Measurements from ENCODE around the gene SPOCK1.
"Not testable (repeated sequence)": the region's sequence is repeated elsewhere in the genome, so short reads cannot be mapped to it uniquely, and the experiment has no call there.

SPOCK1 gene

DNA sequence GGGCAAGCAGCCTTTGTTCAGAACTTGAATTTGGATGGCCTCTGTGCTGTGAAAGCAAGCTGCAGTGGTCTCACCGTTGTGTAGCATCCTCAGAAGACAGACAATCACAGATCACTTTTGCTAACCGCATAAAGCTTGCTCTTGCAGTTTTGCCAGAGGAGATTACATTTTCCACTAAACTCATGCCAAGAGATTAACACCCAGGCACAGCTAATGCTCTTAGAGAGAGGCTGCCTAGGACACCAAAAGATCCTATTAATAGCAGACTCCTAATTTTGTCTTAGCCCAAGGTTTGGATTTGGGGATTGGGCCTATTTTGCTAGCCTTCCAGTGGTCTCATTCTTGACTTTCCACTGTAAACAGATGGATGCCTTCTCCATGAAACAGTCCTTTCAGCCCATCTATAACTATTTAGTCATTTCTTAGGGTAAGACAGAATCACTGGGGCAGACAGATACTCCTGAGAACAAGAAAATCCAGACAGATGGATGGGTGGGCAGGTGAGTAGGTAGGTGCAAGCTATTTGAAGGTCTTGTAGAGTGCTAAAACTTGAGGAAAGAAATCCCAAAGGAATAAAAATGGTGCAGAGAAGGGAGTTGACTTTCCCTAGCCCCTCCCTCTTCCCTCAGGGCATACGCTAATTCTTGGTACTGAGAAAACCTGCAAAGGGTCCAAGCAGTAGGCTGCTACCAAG is 506.2 kb downstream of the SPOCK1 start:
- no peak for DNase-seq

- DNase-seq, result no peak
These were observed 513.2 kb downstream of the SPOCK1 start for GRCh38 chr5:136985785-136986475.

GRCh38 chr5:136984772-136985446 is 514.2 kb downstream of the SPOCK1 start:
- no peak for DNase-seq

- no peak for DNase-seq
These were observed 517.2 kb downstream of the SPOCK1 start for GRCh38 chr5:136981936-136982335.

- DNase-seq, result no peak
These were observed 520.0 kb downstream of the SPOCK1 start for GRCh38 chr5:136979131-136979530.

DNA sequence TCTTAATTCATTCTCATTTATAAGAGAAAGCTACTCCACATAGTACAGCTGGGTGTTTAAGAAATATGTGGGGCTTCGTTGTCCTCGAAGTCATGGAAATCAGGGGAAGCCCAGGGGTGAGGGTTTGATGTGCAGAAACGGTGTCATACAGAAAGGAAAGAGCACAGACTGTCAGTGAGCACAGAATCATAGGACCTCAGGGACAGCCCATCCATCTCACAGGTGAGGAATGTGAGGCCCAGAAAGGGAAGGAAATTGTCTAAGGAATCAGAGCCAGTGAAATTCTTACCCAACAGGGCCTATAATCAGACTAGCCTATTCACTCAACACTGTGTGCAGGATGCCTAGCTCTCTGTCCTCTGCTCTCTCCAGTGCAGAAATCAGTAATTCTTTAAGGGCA is 535.6 kb downstream of the SPOCK1 start:
- DNase-seq, result no peak

GRCh38 chr5:136957428-136957827 is 541.7 kb downstream of the SPOCK1 start:
- no peak for DNase-seq

DNA sequence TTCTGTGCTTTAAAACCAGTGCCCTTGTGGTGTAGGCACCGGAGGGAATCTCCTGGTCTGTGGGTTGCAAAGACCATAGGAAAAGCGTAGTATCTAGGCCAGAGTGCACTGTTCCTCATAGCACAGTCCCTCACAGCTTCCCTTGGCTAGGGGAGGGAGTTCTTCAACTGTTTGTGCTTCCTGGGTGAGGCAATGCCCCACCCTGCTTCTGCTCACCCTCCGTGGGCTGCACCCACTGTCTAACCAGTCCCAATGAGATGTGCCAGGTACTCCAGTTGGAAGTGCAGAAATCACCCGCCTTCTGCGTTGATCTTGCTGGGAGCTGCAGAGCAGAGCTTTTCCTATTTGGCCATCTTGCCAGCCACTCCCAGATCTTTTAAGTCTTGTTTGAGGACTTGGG is 545.0 kb downstream of the SPOCK1 start:
- not testable (repeated sequence) for DNase-seq

DNA sequence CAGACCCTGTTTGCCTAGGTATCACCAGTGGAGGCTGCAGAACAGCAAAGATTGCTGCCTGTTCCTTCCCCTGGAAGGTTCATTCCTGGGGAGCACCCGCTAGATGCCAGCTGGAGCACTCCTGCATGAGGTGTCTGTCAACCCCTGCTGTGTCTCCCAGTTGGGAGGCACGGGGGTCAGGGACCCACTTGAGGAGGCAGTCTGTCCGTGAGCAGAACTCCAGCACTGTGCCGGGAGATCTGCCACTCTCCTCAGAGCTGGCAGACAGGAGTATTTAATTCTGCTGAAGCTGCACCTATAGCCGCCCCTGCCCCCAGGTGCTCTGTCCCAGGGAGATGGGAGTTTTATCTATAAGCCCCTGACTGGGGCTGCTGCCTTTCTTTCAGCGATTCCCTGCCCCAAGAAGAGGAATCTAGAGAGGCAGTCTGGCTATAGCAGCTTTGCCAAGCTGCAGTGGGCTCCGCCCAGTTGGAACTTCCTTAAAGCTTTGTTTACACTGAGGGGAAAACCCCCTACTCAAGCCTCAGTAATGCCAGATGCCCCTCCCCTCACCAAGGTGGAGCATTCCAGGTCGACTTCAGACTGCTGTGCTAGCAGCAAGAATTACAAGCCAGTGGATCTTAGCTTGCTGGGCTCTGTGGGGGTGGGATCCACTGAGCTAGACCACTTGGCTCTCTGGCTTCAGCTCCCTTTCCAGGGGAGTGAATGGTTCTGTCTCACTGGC is 545.6 kb downstream of the SPOCK1 start:
- not testable (repeated sequence) for DNase-seq

DNA sequence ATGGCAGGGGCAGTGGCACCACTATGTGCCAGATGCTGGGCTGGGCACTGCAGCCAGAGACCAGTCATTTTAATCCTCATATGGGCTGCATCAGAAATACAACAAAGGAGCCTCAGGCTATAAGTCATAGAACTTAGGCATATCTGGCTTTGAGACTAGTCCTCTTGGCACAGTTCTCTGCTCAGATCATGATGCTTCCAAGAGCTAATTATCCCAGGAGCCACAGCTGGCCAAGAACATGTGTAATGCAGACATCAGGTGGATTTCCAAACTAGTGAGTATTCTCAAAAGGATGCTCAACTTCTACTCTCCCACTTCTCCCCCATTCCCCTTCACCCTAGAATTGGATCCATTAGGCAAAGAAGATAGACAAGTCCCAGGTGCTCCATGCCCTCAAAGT is 571.6 kb downstream of the SPOCK1 start:
- no peak for DNase-seq

GRCh38 chr5:136926073-136926472 is 573.1 kb downstream of the SPOCK1 start:
- DNase-seq, result no peak
